ENCODE measurements around the gene GOLGA6L7. TPM values are rescaled to one million over a fixed set of nuclear protein-coding genes. Genes with fewer than 3 reads are reported as not detected.
A peak's percentile ranks its signal among the peaks of the same experiment; 100 is the strongest.
"Not testable (repeated sequence)": the region's sequence is repeated elsewhere in the genome, so short reads cannot be mapped to it uniquely, and the experiment has no call there.

The GOLGA6L7 gene
- total RNA-seq, 2 experiments from 2014 or later, result not detected

- H3K27ac Mint-ChIP-seq, result no peak overlapping the region
- no peak overlapping the region for H3K4me3 Mint-ChIP-seq
- ATAC-seq (ENCODE audit: low read depth) (no peak), DNase-seq (no peak)
- H3K27me3 Mint-ChIP-seq, result peaks cover 3% of the 10 kb centered on the region
- no peaks in the 10 kb centered on the region for H3K9me3 Mint-ChIP-seq
- POLR2A ChIA-PET, result no interaction called here
- H3K36me3 Mint-ChIP-seq, result no peaks in the 10 kb centered on the region
- peaks cover 11% of the 10 kb centered on the region for H3K4me1 Mint-ChIP-seq
These were observed 28.4 kb upstream of the GOLGA6L7 start for GRCh38 chr15:28876845-28877185.

- no peak for ATAC-seq (ENCODE audit: low read depth)
- POLR2A ChIA-PET, result no interaction called here
- DNase-seq, result no peak
- peaks cover 11% of the 10 kb centered on the region for H3K4me1 Mint-ChIP-seq
- H3K27me3 Mint-ChIP-seq, result peaks cover 4% of the 10 kb centered on the region
- H3K4me3 Mint-ChIP-seq, result no peak overlapping the region
- H3K27ac Mint-ChIP-seq, result no peak overlapping the region
- H3K9me3 Mint-ChIP-seq, result no peaks in the 10 kb centered on the region
- no peaks in the 10 kb centered on the region for H3K36me3 Mint-ChIP-seq
These were observed 27.8 kb upstream of the GOLGA6L7 start for GRCh38 chr15:28876131-28876844.

- H3K27me3 Mint-ChIP-seq, result peaks cover 4% of the 10 kb centered on the region
- no peak for ATAC-seq (ENCODE audit: low read depth)
- no peak for DNase-seq
- peaks cover 9% of the 10 kb centered on the region for H3K4me1 Mint-ChIP-seq
- no peak overlapping the region for H3K4me3 Mint-ChIP-seq
- H3K36me3 Mint-ChIP-seq, result no peaks in the 10 kb centered on the region
- no peaks in the 10 kb centered on the region for H3K9me3 Mint-ChIP-seq
- POLR2A ChIA-PET, result no interaction called here
- H3K27ac Mint-ChIP-seq, result no peak overlapping the region
These were observed 27.1 kb upstream of the GOLGA6L7 start for GRCh38 chr15:28875461-28876000.

GRCh38 chr15:28873585-28874190 lies 25.2 kb upstream of the GOLGA6L7 start:
- H3K4me1 Mint-ChIP-seq, result peaks cover 9% of the 10 kb centered on the region
- H3K9me3 Mint-ChIP-seq, result no peaks in the 10 kb centered on the region
- H3K4me3 Mint-ChIP-seq, result no peak overlapping the region
- no peak for DNase-seq
- H3K36me3 Mint-ChIP-seq, result no peaks in the 10 kb centered on the region
- peak; percentile 45 for ATAC-seq (ENCODE audit: low read depth)
- POLR2A ChIA-PET, result no interaction called here
- H3K27ac Mint-ChIP-seq, result peak overlapping the region; percentile 66
- H3K27me3 Mint-ChIP-seq, result peaks cover 4% of the 10 kb centered on the region

GRCh38 chr15:28873006-28873405 lies 24.6 kb upstream of the GOLGA6L7 start:
- DNase-seq (no peak), ATAC-seq (ENCODE audit: low read depth) (no peak)
- Mint-ChIP-seq H3K9me3 (no peaks in the 10 kb centered on the region), H3K36me3 (no peaks in the 10 kb centered on the region), H3K27me3 (peaks cover 4% of the 10 kb centered on the region), H3K4me3 (no peak overlapping the region), H3K4me1 (peaks cover 9% of the 10 kb centered on the region), H3K27ac (peak overlapping the region; percentile 66)
- POLR2A ChIA-PET, result no interaction called here

GRCh38 chr15:28871168-28871567 lies 22.7 kb upstream of the GOLGA6L7 start:
- Mint-ChIP-seq H3K27me3 (peaks cover 4% of the 10 kb centered on the region), H3K4me3 (no peak overlapping the region), H3K4me1 (peaks cover 7% of the 10 kb centered on the region), H3K36me3 (no peaks in the 10 kb centered on the region), H3K9me3 (no peaks in the 10 kb centered on the region), H3K27ac (no peak overlapping the region)
- POLR2A ChIA-PET, result no interaction called here
- DNase-seq (no peak), ATAC-seq (ENCODE audit: low read depth) (no peak)

- POLR2A ChIA-PET, result interaction anchor here (1.0 kb wide), 1 partner anchor 28 kb away, joined by 8 read pairs; no protein-coding TSS in a partner anchor
- H3K36me3 Mint-ChIP-seq, result no peaks in the 10 kb centered on the region
- H3K9me3 Mint-ChIP-seq, result no peaks in the 10 kb centered on the region
- H3K4me3 Mint-ChIP-seq, result no peak overlapping the region
- H3K27me3 Mint-ChIP-seq, result peaks cover 4% of the 10 kb centered on the region
- ATAC-seq (ENCODE audit: low read depth) (no peak), DNase-seq (no peak)
- H3K4me1 Mint-ChIP-seq, result peaks cover 3% of the 10 kb centered on the region
- H3K27ac Mint-ChIP-seq, result no peak overlapping the region
These were observed 20.4 kb upstream of the GOLGA6L7 start for GRCh38 chr15:28868744-28869345.

- ATAC-seq (ENCODE audit: low read depth), result not testable (repeated sequence)
These were observed 13.3 kb upstream of the GOLGA6L7 start for GRCh38 chr15:28861589-28862293.

GRCh38 chr15:28861031-28861534 lies 12.6 kb upstream of the GOLGA6L7 start:
- no peak for ATAC-seq (ENCODE audit: low read depth)
- no peaks in the 10 kb centered on the region for H3K4me1 Mint-ChIP-seq
- DNase-seq, result no peak
- peaks cover 2% of the 10 kb centered on the region for H3K36me3 Mint-ChIP-seq
- H3K9me3 Mint-ChIP-seq, result no peaks in the 10 kb centered on the region
- POLR2A ChIA-PET, result no interaction called here
- H3K27ac Mint-ChIP-seq, result no peak overlapping the region
- no peaks in the 10 kb centered on the region for H3K27me3 Mint-ChIP-seq
- no peak overlapping the region for H3K4me3 Mint-ChIP-seq

More at GRCh38 chr15:28861589-28862293, 13.3 kb upstream of the GOLGA6L7 start:
- H3K27me3 Mint-ChIP-seq, H3K36me3 Mint-ChIP-seq, H3K27ac Mint-ChIP-seq, H3K4me1 Mint-ChIP-seq, H3K9me3 Mint-ChIP-seq, POLR2A ChIA-PET, H3K4me3 Mint-ChIP-seq, DNase-seq: not testable (repeated sequence)

GRCh38 chr15:28854578-28854977 lies 6.1 kb upstream of the GOLGA6L7 start:
- H3K4me1 Mint-ChIP-seq; DNase-seq; H3K27me3 Mint-ChIP-seq; H3K36me3 Mint-ChIP-seq; POLR2A ChIA-PET; H3K27ac Mint-ChIP-seq; ATAC-seq (ENCODE audit: low read depth); H3K4me3 Mint-ChIP-seq; H3K9me3 Mint-ChIP-seq: not testable (repeated sequence)

- H3K27ac Mint-ChIP-seq; ATAC-seq (ENCODE audit: low read depth); DNase-seq; H3K36me3 Mint-ChIP-seq; H3K4me1 Mint-ChIP-seq; POLR2A ChIA-PET; H3K27me3 Mint-ChIP-seq; H3K4me3 Mint-ChIP-seq; H3K9me3 Mint-ChIP-seq: not testable (repeated sequence)
These were observed 5.2 kb upstream of the GOLGA6L7 start for GRCh38 chr15:28853654-28854053.

GRCh38 chr15:28849766-28850165 lies 1.3 kb upstream of the GOLGA6L7 start:
- peaks cover 17% of the 10 kb centered on the region for H3K4me1 Mint-ChIP-seq
- H3K4me3 Mint-ChIP-seq; DNase-seq; H3K36me3 Mint-ChIP-seq; H3K27ac Mint-ChIP-seq; H3K27me3 Mint-ChIP-seq; ATAC-seq (ENCODE audit: low read depth); H3K9me3 Mint-ChIP-seq; POLR2A ChIA-PET: not testable (repeated sequence)

- H3K4me1 Mint-ChIP-seq, result peaks cover 15% of the 10 kb centered on the region
- POLR2A ChIA-PET; ATAC-seq (ENCODE audit: low read depth); H3K27ac Mint-ChIP-seq; H3K4me3 Mint-ChIP-seq; H3K36me3 Mint-ChIP-seq; H3K9me3 Mint-ChIP-seq; DNase-seq; H3K27me3 Mint-ChIP-seq: not testable (repeated sequence)
These were observed 827 bp upstream of the GOLGA6L7 start for GRCh38 chr15:28849271-28849670.
